SK-N-SH (cell line): ENCODE results near the gene YOD1. TPM values are rescaled to one million over a fixed set of nuclear protein-coding genes. Genes with fewer than 3 reads are reported as not detected.

Experiments used
- CTCF ChIA-PET: fragments of 300-600, 350-600 bp; formaldehyde crosslinking; extraction: SDS; loops from one replicate; lab custom pipeline; 2021; lab: Yijun Ruan, JAX
- POLR2A ChIA-PET: fragments of 350-600 bp; sonication (Branson Sonifier 250); formaldehyde crosslinking; extraction: SDS; loops from one replicate; lab custom pipeline; 2020; ENCODE audit warnings: antibody characterized with exemption, inconsistent platforms; lab: Yijun Ruan, JAX
- DNase-seq: peaks from one replicate; pipeline ENCODE4 v3.0.0; 2012
- H2AFZ ChIP-seq: fragments of 200-600 bp; sonication (generic); 2 replicates; pipeline ENCODE4 v1.8.1; 2016; ENCODE audit warnings: antibody characterized with exemption, mild to moderate bottlenecking, low read depth
- H3F3A ChIP-seq: fragments of 200-600 bp; sonication (generic); replicated peaks from 2 replicates; pipeline ENCODE3; 2016; ENCODE audit warnings: antibody characterized with exemption, mild to moderate bottlenecking; ENCODE audit not compliant: insufficient read depth
- H3K27ac ChIP-seq, 2 experiments: fragments of 200-500 bp in 1 of 2; fragments of 200-600 bp in 1 of 2; sonication (Bioruptor generic) in 1 of 2; sonication (generic), shearing (Covaris generic) in 1 of 2; 2 replicates each; pipeline versions ENCODE4 v1.5.1 to v1.6.1; 2014 to 2016; ENCODE audit warnings: low read depth in 2 of 2, inconsistent platforms in 1 of 2, low read length in 1 of 2, mild to moderate bottlenecking in 1 of 2, mixed read lengths in 1 of 2
- H3K27me3 ChIP-seq: fragments of 200-600 bp; sonication (generic), shearing (Covaris generic); 2 replicates; pipeline ENCODE4 v1.6.1; 2016; ENCODE audit warnings: mixed run types; ENCODE audit not compliant: insufficient read depth
- H3K36me3 ChIP-seq, 2 experiments: fragments of 200-500 bp in 1 of 2; fragments of 200-600 bp in 1 of 2; sonication (Bioruptor generic) in 1 of 2; sonication (generic) in 1 of 2; replicated peaks in 1 of 2; 2 replicates each; pipeline versions ENCODE3 to v1.5.1; 2014 to 2016; ENCODE audit warnings: low read length in 1 of 2, mild to moderate bottlenecking in 1 of 2; ENCODE audit not compliant: insufficient read depth in 2 of 2, control insufficient read depth in 1 of 2
- H3K4me1 ChIP-seq, 2 experiments: fragments of 200-500 bp in 1 of 2; fragments of 200-600 bp in 1 of 2; sonication (Bioruptor generic) in 1 of 2; sonication (generic), shearing (Covaris generic) in 1 of 2; 2 replicates each; pipeline versions ENCODE4 v1.5.1 to v1.6.1; 2014 to 2016; ENCODE audit warnings: low read depth in 1 of 2, low read length in 1 of 2, mixed run types in 1 of 2; ENCODE audit not compliant: insufficient read depth in 2 of 2, control insufficient read depth in 1 of 2
- H3K4me2 ChIP-seq: fragments of 200-600 bp; sonication (generic), shearing (Covaris generic); 2 replicates; pipeline ENCODE4 v1.6.1; 2017; ENCODE audit warnings: mixed run types
- H3K4me3 ChIP-seq, 2 experiments: fragments of 200-500 bp in 1 of 2; fragments of 200-600 bp in 1 of 2; sonication (Bioruptor generic) in 1 of 2; sonication (generic), shearing (Covaris generic) in 1 of 2; 2 replicates each; pipeline versions ENCODE4 v1.5.1 to v1.8.1; 2014 to 2016; ENCODE audit warnings: low read depth in 2 of 2, inconsistent platforms in 1 of 2, low read length in 1 of 2, mild to moderate bottlenecking in 1 of 2, mixed read lengths in 1 of 2, moderate library complexity in 1 of 2
- H3K79me2 ChIP-seq: fragments of 200-600 bp; sonication (generic); 2 replicates; pipeline ENCODE4 v1.8.1; 2017; ENCODE audit warnings: mild to moderate bottlenecking; ENCODE audit not compliant: insufficient read depth
- H3K9ac ChIP-seq: fragments of 200-600 bp; sonication (generic); 2 replicates; pipeline ENCODE4 v1.6.1; 2017; ENCODE audit warnings: mixed run types
- H3K9me2 ChIP-seq: fragments of 200-600 bp; sonication (generic); 2 replicates; pipeline ENCODE4 v1.6.1; 2017; ENCODE audit warnings: mixed run types
- H3K9me3 ChIP-seq: fragments of 200-600 bp; sonication (generic); 2 replicates; pipeline ENCODE4 v1.6.1; 2017; ENCODE audit warnings: mixed run types, mild to moderate bottlenecking, moderate library complexity
- H4K20me1 ChIP-seq: fragments of 200-600 bp; sonication (generic); 2 replicates; pipeline ENCODE4 v1.6.1; 2017; ENCODE audit warnings: mild to moderate bottlenecking, mixed run types; ENCODE audit not compliant: insufficient read depth
- CHD2 ChIP-seq: fragments of 150-350 bp; IDR thresholded peaks from 2 replicates; pipeline ENCODE4 v1.6.1; 2018; ENCODE audit warnings: low read length; ENCODE audit not compliant: partially characterized antibody
- CTCF ChIP-seq: fragments of 200-600 bp; sonication (generic); IDR thresholded peaks from 2 replicates; pipeline ENCODE4 v1.6.1; 2017; ENCODE audit warnings: antibody characterized with exemption, mild to moderate bottlenecking, moderate library complexity
- ELF1 ChIP-seq: IDR thresholded peaks from 2 replicates; pipeline ENCODE4 v1.4.0; 2012
- FOSL2 ChIP-seq: IDR thresholded peaks from 2 replicates; pipeline ENCODE4 v1.4.0; 2012; ENCODE audit warnings: low read depth, mild to moderate bottlenecking, moderate library complexity, borderline replicate concordance
- GATA2 ChIP-seq: sonication (generic); formaldehyde crosslinking; IDR thresholded peaks from 2 replicates; pipeline ENCODE4 v1.5.0; 2020; ENCODE audit warnings: mild to moderate bottlenecking, missing genetic modification reagents
- MAX ChIP-seq: IDR thresholded peaks from 2 replicates; pipeline ENCODE4 v1.4.0; 2012; ENCODE audit warnings: low read depth
- MEF2A ChIP-seq: IDR thresholded peaks from 2 replicates; pipeline ENCODE4 v1.4.0; 2012; ENCODE audit warnings: low read depth, borderline replicate concordance
- RAD21 ChIP-seq: IDR thresholded peaks from 2 replicates; pipeline ENCODE4 v1.6.1; 2012; ENCODE audit warnings: mild to moderate bottlenecking, low read length
- REST ChIP-seq: IDR thresholded peaks from 2 replicates; pipeline ENCODE4 v1.6.1; 2012; ENCODE audit warnings: mild to moderate bottlenecking, low read depth, low read length, moderate library complexity
- ZBTB33 ChIP-seq: IDR thresholded peaks from 2 replicates; pipeline ENCODE4 v1.4.0; 2012; ENCODE audit warnings: low read depth, borderline replicate concordance
- WGBS: methylation state at CpG from one replicate; pipeline ENCODE4 v1.1.6; 2017; ENCODE audit warnings: low lambda C conversion rate; 5-methylcytosine and 5-hydroxymethylcytosine counted together
- polyA plus RNA-seq, 3 experiments: library from polyadenylated mRNA; depleted of rRNA; stranded (reverse); fragments of >200 nt; gene quantifications; 2 replicates each; pipeline ENCODE4 v1.2.3, GENCODE V29; 2012

Gene YOD1
- polyA plus RNA-seq, 1 of the 3 experiments (the other 2 are of a cell fraction): 0.79 TPM

- H3K36me3 ChIP-seq: peaks cover 0 to 10% of the 10 kb centered on the region in 2 experiments
- H3K9me2 ChIP-seq: no peaks in the 10 kb centered on the region
- no peak overlapping the region for H3K4me3 ChIP-seq
- no peak for TF ChIP-seq RAD21
- TF ChIP-seq ELF1: no peak
- TF ChIP-seq MEF2A: no peak
- TF ChIP-seq FOSL2: no peak
- no peak for TF ChIP-seq CHD2
- TF ChIP-seq MAX: no peak
- no peak for TF ChIP-seq ZBTB33
- no peak for TF ChIP-seq CTCF
- TF ChIP-seq REST: no peak
- no peak for TF ChIP-seq GATA2
- H3K4me1 ChIP-seq: no peaks in the 10 kb centered on the region
- WGBS: 57% methylated on average over 1 of the region's 1 CpG
- POLR2A ChIA-PET: no interaction called here
- no peak overlapping the region for H3K9ac ChIP-seq
- no peaks in the 10 kb centered on the region for H4K20me1 ChIP-seq
- CTCF ChIA-PET: interaction anchor here (0.6 kb wide), 1 partner anchor 11 kb away, joined by 3 read pairs; the partner anchor contains the start of gene YOD1
- no peak overlapping the region for H3K27ac ChIP-seq
- no peaks in the 10 kb centered on the region for H3K79me2 ChIP-seq
- no peaks in the 10 kb centered on the region for H3K27me3 ChIP-seq
- H2AFZ ChIP-seq: no peak overlapping the region
- DNase-seq: no peak
- no peaks in the 10 kb centered on the region for H3F3A ChIP-seq
- no peaks in the 10 kb centered on the region for H3K9me3 ChIP-seq
- H3K4me2 ChIP-seq: no peak overlapping the region
These were observed 11.1 kb upstream of the YOD1 start for GRCh38 chr1:207062058-207062457.
